Thyroid gland (tissue), 4 donors: Measurements from ENCODE around the gene PEX7.

Experiments used
- CTCF ChIP-seq, 6 experiments: fragments of 200-600 bp in 3 of 6; fragments of 450-650 bp in 3 of 6; sonication (generic) in 3 of 6; IDR thresholded peaks; one replicate each; pipeline ENCODE4 v1.5.1; 2016 to 2019; ENCODE audit warnings: antibody characterized with exemption in 6 of 6, mild to moderate bottlenecking in 2 of 6, inconsistent platforms in 1 of 6, moderate library complexity in 1 of 6
- POLR2A ChIP-seq, 2 donors: fragments of 450-650 bp; IDR thresholded peaks; one replicate each; pipeline ENCODE4 v1.6.1; 2017; ENCODE audit warnings: antibody characterized with exemption in 2 of 2, mild to moderate bottlenecking in 2 of 2, moderate library complexity in 1 of 2

GRCh38 chr6:136792095-136792409, 30.3 kb upstream of the PEX7 start:
- no peak for TF ChIP-seq CTCF (IDR thresholded peaks at IDR 0.05)
- peak in 1 of 2 donors; percentile 88 for TF ChIP-seq POLR2A (IDR thresholded peaks at IDR 0.05)
